GM21528 (cell line): ENCODE results near the gene RALGPS1.

Experiments
- ATAC-seq: cut with Tn5 transposase; IDR thresholded peaks from one replicate; pipeline ENCODE4 v1.9.1; 2021; ENCODE audit warnings: mild to moderate bottlenecking, moderate library complexity; ENCODE audit not compliant: unreplicated experiment, low FRiP score

RALGPS1 gene

DNA sequence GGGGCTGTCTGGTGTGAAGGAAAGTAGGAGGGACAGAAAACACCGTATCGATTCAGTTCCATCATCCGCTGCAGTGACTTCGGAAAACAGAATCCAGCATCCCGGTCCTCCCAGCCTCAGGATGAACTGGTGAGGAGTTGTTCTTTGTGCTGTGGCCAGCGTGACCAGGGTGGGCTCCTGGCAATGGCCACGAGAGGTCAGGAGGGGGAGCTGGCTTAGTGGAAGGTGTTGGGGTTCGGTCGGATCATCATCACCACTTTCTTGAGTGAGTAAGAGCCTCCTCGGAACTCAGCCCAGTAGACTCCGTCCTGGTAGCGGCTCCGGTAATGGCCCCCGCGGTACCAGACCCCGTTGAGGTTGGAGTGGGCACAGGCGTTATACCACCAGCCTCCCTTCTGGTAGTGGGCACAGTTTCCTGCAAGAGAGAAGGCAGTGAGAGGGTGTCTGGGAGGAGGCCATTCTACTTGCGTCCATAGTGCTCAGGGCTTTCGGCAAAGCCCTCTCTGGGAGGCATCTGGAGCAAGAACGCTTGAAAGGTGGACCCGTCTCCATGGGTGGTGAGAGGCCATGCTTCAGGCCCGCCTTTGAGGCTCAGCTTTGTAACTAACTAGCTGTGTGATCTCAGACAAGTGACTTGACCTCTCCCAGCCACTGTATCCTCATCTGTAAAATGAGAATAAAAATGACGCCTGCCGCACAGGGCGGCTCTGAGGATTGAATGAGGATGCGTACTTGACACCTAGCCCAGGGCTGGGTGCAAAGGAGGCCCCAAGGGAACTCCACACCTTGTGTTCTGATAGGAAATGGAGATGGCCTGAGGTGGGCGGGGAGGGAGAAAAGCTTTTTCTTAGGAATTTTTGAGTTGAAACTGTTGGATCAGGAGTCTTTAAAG, 174.4 kb downstream of the RALGPS1 start:
- ATAC-seq = no peak

DNA sequence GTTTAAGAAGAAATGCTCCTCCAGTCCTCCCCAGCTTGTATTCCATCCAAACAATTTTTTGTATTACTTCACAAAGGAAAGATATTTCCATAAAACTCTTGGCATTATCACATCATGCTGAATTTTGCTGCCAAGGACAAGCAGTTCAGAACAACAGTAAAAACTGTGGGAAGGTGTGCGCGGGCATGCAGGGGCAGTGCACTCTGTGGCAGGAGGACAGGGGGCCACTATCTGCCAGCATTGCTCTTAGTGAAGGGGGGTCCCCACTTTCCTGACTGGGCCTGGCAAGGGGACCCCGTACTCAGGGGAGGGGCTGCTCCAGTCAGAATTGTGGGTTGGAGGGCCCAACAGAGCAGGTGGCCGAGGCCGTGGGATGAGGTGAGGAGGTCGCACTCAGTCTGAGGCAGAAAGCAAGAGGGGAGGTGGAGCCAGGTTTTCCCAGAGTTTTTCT, 175.1 kb downstream of the RALGPS1 start:
- no peak for ATAC-seq

- ATAC-seq = no peak
Observed at GRCh38 chr9:127090341-127090985, 175.9 kb downstream of the RALGPS1 start.

DNA sequence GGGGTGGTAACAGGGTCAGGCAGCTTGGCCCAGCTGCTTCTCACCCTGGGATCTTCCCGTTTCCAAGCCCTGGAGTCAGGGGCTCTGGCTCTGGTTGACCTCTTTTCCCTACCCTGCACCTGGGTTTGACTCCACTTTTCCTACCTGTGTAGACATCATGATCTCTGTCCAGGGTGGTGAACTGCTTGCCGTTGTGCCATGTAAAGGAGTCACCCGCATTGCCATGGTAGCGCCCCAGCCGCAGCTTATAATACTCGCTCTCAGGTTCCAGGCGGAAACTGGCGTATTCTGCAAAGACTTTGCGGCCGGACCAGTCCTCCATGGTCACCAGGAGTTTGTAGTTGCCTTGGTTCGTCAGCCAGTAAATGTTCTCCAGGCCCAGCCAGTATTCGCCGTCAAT, 176.9 kb downstream of the RALGPS1 start:
- ATAC-seq = no peak

DNA sequence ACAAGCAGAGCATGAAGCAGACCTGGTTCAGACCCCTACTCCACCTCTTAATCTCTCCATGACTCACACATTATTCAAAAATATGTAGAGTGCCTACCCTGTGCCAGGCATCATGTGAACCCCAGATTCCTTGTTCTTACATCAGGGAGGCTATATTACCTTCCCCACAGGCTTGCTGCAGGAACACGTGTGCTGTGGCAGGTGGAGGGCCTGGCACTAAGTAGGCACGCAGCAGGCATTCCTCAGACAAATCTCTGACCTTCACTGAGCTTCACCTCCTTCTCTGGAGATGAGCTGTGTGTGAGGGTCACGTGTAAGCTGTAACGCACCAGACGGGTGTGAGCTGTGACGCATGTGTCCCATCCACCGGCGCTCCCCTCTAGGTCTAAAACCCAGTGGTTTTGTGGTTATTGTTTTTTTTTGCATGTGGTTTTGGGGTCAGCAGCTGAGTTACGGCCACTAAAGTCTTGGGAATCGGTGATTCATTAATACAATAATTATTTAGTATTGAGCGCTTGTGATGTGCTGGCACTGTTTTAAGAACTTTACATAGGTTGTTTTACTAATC, 177.5 kb downstream of the RALGPS1 start:
- ATAC-seq = no peak

DNA sequence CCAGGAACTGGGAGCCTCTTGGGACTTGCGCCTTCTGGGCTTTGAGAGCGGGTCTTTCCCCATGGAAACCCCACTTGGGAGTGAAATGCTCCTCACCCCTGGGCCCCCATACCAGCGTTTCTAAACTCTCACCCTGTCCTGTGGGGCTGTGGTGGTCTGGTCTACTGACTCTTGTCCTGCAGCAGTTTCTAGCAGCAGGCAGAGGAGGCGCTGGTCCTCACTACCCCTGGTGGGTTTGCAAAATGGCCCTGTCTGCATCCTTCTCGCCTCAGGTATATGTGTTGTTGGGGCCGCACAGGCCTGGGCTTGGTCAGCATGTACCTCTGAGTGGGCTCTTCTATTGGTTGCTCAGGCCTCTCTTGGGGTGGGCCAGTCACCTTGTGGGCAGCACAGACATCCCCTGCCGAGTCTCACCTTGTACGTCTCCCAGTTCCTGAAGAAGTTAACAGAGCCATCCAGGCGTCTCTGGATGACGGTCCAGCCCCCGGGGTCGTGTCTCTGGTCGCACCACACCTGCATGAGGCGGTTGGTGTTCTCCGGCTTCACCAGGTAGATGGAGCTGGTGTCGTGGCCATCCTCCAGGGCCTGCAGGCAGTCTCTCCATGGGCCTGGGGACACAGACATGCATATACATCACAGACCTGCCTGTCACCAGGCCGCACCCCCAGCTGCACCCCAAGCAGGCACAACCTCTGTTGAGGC, 178.9 kb downstream of the RALGPS1 start:
- no peak for ATAC-seq

DNA sequence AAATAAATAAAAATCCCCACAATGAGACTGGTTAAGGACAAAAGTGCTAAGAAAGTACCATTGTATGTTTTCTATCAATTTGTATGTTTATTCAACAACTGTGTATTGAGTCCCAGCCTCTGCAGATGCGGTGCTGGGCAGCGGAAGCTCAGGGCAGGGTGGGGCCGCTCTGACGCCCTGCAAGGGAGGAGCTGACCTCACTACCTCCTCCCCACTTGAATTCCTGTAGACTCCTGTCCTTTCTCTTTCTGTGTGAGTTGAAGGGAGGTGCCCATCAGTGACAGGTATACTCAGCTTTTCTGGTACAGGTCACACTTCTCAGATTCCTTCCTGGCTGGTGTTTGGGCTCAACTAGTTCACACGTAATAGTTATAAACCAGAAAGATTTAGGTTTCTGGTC, 180.8 kb downstream of the RALGPS1 start:
- no peak for ATAC-seq

DNA sequence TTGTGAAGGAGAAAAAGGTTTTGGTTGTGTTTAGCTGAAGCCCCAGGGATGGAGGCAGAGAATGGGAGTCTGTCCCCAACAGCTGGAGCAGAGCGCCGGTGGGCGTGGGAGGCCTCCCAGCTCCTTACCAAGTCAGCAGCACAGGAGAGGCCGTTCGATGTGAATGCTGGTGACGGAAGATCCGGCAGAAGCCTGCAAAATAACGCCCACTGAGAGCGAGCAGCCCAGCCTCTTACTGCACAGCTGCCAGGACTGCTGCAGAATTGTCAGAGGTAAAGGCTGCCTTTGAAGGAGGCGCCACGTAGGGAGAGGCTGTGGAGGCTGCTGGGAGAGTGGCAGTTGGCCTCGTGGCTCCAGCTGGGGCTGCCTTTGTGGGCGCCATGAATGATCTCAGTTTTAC, 181.6 kb downstream of the RALGPS1 start:
- ATAC-seq = no peak

DNA sequence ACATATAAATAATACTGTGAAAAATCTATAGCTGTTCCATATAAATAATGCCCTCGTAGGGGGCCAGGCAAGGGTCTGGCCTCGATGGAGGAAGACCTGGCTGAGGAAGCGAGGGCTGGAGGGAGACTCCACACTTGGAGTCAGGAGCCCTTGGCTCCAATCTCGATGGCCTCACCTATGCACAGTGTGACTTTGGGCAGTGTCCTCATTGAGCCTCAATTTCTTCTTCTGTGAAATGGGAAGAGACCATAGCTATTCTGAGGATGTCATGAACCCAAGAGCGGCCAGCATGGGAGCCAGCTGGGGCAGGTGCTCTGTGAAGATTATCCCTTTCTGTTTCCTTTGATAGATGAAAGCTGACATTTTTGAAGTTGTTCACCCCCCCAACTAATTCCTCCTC, 183.1 kb downstream of the RALGPS1 start:
- no peak for ATAC-seq

- ATAC-seq = no peak
Observed at GRCh38 chr9:127098916-127099553, 184.5 kb downstream of the RALGPS1 start.

- no peak for ATAC-seq
Observed at GRCh38 chr9:127099664-127100063, 185.1 kb downstream of the RALGPS1 start.

GRCh38 chr9:127102176-127102575, 187.6 kb downstream of the RALGPS1 start:
- no peak for ATAC-seq

DNA sequence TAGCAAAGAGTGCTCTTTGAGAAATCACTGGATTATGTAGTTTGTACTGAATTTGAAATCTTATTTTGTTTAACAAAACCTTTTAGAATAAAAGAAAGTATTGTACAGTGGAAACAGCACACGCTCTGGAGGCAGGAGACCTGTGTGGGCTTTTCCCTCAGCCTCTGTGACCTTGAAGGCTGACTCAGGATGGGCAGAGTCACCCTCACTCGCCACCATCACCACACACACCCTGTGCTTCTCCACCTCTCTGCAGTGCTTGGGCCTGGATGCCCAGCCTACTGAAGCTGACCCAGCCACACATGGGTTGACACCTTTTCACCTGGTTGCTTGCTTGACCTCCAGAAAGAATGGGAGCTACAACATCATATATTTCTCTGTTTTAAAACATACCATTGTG, 188.2 kb downstream of the RALGPS1 start:
- ATAC-seq = no peak

GRCh38 chr9:127104581-127105311, 190.2 kb downstream of the RALGPS1 start:
- ATAC-seq = no peak

- no peak for ATAC-seq
Observed at GRCh38 chr9:127105805-127106465, 191.4 kb downstream of the RALGPS1 start.

DNA sequence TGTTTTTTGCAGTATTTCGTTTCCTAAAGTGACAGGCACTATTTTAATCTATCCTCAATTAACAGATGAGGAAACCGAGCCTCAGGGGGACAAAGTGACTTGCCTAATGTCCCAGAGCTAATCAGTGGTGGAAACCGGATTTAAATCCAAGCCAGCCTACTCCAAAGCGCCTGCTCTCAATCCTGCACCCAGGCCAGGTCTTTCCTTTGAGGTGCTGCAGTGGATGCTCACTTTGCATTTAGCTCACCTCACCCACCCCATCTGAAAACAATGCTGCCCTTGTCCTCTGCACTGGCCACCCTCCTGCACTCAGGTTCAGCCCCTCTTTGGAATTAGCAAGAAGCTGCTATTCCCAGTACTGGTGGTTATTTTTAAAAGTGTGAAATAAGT, 191.9 kb downstream of the RALGPS1 start:
- ATAC-seq = no peak

GRCh38 chr9:127107171-127107928, 192.8 kb downstream of the RALGPS1 start:
- ATAC-seq = no peak
